H9 (cell line): Measurements from ENCODE around the gene NLRC3. TPM values are rescaled to one million over a fixed set of nuclear protein-coding genes. Genes with fewer than 3 reads are reported as not detected.

Experiments
- DNase-seq: peaks from one replicate; pipeline ENCODE4 v3.0.0-alpha.2; 2017
- H2AFZ ChIP-seq: one replicate; pipeline ENCODE4 v1.6.1; 2013; ENCODE audit warnings: mild to moderate bottlenecking, low read length, control low read depth, moderate library complexity
- H2AK5ac ChIP-seq: 2 replicates; pipeline ENCODE4 v1.6.1; 2013; ENCODE audit warnings: low read length, control low read depth, mixed read lengths; ENCODE audit not compliant: insufficient read length
- H2BK120ac ChIP-seq: one replicate; pipeline ENCODE4 v1.6.1; 2013; ENCODE audit warnings: low read depth, mild to moderate bottlenecking, low read length, control low read depth, inconsistent platforms; ENCODE audit not compliant: poor library complexity, severe bottlenecking
- H2BK12ac ChIP-seq: 2 replicates; pipeline ENCODE4 v1.6.1; 2013; ENCODE audit warnings: low read length, control low read depth, mixed read lengths, low read depth; ENCODE audit not compliant: insufficient read length
- H2BK15ac ChIP-seq: 2 replicates; pipeline ENCODE4 v1.6.1; 2013; ENCODE audit warnings: low read depth, low read length, control low read depth
- H2BK20ac ChIP-seq: one replicate; pipeline ENCODE4 v1.6.1; 2013; ENCODE audit warnings: low read depth, mild to moderate bottlenecking, low read length, control low read depth, inconsistent platforms; ENCODE audit not compliant: poor library complexity, severe bottlenecking
- H2BK5ac ChIP-seq: 2 replicates; pipeline ENCODE4 v1.6.1; 2013; ENCODE audit warnings: low read length, control low read depth, mixed read lengths; ENCODE audit not compliant: insufficient read length
- H3K14ac ChIP-seq: 2 replicates; pipeline ENCODE4 v1.6.1; 2013; ENCODE audit warnings: low read length, control low read depth; ENCODE audit not compliant: insufficient read depth
- H3K18ac ChIP-seq: 2 replicates; pipeline ENCODE4 v1.6.1; 2013; ENCODE audit warnings: low read depth, mild to moderate bottlenecking, mixed read lengths, low read length, control low read depth; ENCODE audit not compliant: insufficient read length
- H3K23ac ChIP-seq: 2 replicates; pipeline ENCODE4 v1.6.1; 2013; ENCODE audit warnings: low read length, control low read depth, mixed read lengths, low read depth; ENCODE audit not compliant: insufficient read length
- H3K23me2 ChIP-seq: 2 replicates; pipeline ENCODE4 v1.6.1; 2013; ENCODE audit warnings: low read depth, mild to moderate bottlenecking, mixed read lengths, low read length, control low read depth; ENCODE audit not compliant: insufficient read length, poor library complexity, severe bottlenecking
- H3K27ac ChIP-seq: 2 replicates; pipeline ENCODE4 v1.5.1; 2013; ENCODE audit warnings: low read length, control low read depth, mixed read lengths, low read depth; ENCODE audit not compliant: insufficient read length
- H3K27me3 ChIP-seq: 2 replicates; pipeline ENCODE4 v1.6.1; 2013; ENCODE audit warnings: low read length, control low read depth, inconsistent platforms; ENCODE audit not compliant: insufficient read depth
- H3K4ac ChIP-seq: 2 replicates; pipeline ENCODE4 v1.6.1; 2013; ENCODE audit warnings: low read depth, mild to moderate bottlenecking, control low read depth, inconsistent platforms, low read length, moderate library complexity
- H3K4me1 ChIP-seq: 2 replicates; pipeline ENCODE4 v1.6.1; 2013; ENCODE audit warnings: low read length, control low read depth, inconsistent platforms; ENCODE audit not compliant: insufficient read depth
- H3K4me2 ChIP-seq: 2 replicates; pipeline ENCODE4 v1.6.1; 2013; ENCODE audit warnings: low read length, control low read depth, mixed read lengths; ENCODE audit not compliant: insufficient read length, insufficient read depth
- H3K56ac ChIP-seq: 2 replicates; pipeline ENCODE4 v1.6.1; 2013; ENCODE audit warnings: low read depth, mild to moderate bottlenecking, mixed read lengths, low read length, control low read depth; ENCODE audit not compliant: insufficient read length
- H3K79me1 ChIP-seq: 2 replicates; pipeline ENCODE4 v1.6.1; 2013; ENCODE audit warnings: low read depth, mild to moderate bottlenecking, moderate library complexity, low read length, control low read depth, inconsistent platforms; ENCODE audit not compliant: insufficient read depth, poor library complexity, severe bottlenecking
- H3K79me2 ChIP-seq: 2 replicates; pipeline ENCODE4 v1.6.1; 2013; ENCODE audit warnings: low read length, control low read depth, inconsistent platforms; ENCODE audit not compliant: insufficient read depth
- H3K9ac ChIP-seq: 2 replicates; pipeline ENCODE4 v1.6.1; 2013; ENCODE audit warnings: low read length, control low read depth, mixed read lengths; ENCODE audit not compliant: insufficient read length; ENCODE audit errors: extremely low read depth
- H3K9me3 ChIP-seq: one replicate; pipeline ENCODE4 v1.6.1; 2013; ENCODE audit warnings: low read depth, low read length, inconsistent platforms; ENCODE audit not compliant: control insufficient read depth
- H3T11ph ChIP-seq: one replicate; pipeline ENCODE4 v1.6.1; 2013; ENCODE audit warnings: mild to moderate bottlenecking, low read length, control low read depth, inconsistent platforms
- H4K20me1 ChIP-seq: one replicate; pipeline ENCODE4 v1.6.1; 2013; ENCODE audit not compliant: control insufficient read depth, insufficient read length, insufficient read depth
- H4K5ac ChIP-seq: 2 replicates; pipeline ENCODE4 v1.6.1; 2013; ENCODE audit warnings: low read depth, mild to moderate bottlenecking, mixed read lengths, low read length, control low read depth; ENCODE audit not compliant: insufficient read length
- H4K8ac ChIP-seq: replicated peaks from 2 replicates; pipeline ENCODE4 v1.6.1; 2013; ENCODE audit warnings: low read length, control low read depth, mixed read lengths, low read depth; ENCODE audit not compliant: insufficient read length
- H4K91ac ChIP-seq: 2 replicates; pipeline ENCODE4 v1.6.1; 2013; ENCODE audit warnings: low read depth, mild to moderate bottlenecking, moderate library complexity, mixed read lengths, low read length, control low read depth; ENCODE audit not compliant: insufficient read length
- H3K27ac Mint-ChIP-seq, 3 experiments: 2 replicates in 2 of 3; 3 replicates in 1 of 3; pipeline ENCODE4 v1.8.0; 2020 to 2021; ENCODE audit warnings: mixed read lengths in 3 of 3, mild to moderate bottlenecking in 1 of 3, moderate library complexity in 1 of 3
- H3K27me3 Mint-ChIP-seq: 2 replicates; pipeline ENCODE4 v1.8.0; 2021; ENCODE audit warnings: low read depth, mild to moderate bottlenecking, moderate library complexity, mixed read lengths
- H3K36me3 Mint-ChIP-seq, 3 experiments: 2 replicates in 2 of 3; 3 replicates in 1 of 3; pipeline ENCODE4 v1.8.0; 2020 to 2021; ENCODE audit warnings: low read depth in 3 of 3, mixed read lengths in 3 of 3; ENCODE audit not compliant: insufficient read depth in 1 of 3
- H3K4me1 Mint-ChIP-seq, 2 experiments: 2 replicates each; pipeline ENCODE4 v1.8.0; 2020; ENCODE audit warnings: mixed read lengths in 2 of 2
- H3K4me3 Mint-ChIP-seq, 2 experiments: 2 replicates in 1 of 2; 3 replicates in 1 of 2; pipeline ENCODE4 v1.8.0; 2020 to 2021; ENCODE audit warnings: mild to moderate bottlenecking in 2 of 2, mixed read lengths in 2 of 2, moderate library complexity in 1 of 2
- H3K9me3 Mint-ChIP-seq, 2 experiments: 2 replicates in 1 of 2; 3 replicates in 1 of 2; pipeline ENCODE4 v1.8.0; 2020; ENCODE audit warnings: mild to moderate bottlenecking in 2 of 2, mixed read lengths in 2 of 2, moderate library complexity in 1 of 2
- CTCF ChIP-seq: fragments of 200-600 bp; sonication (generic); conservative IDR thresholded peaks from 3 replicates; pipeline ENCODE4 v1.8.0; 2021; ENCODE audit warnings: antibody characterized with exemption, mild to moderate bottlenecking
- WGBS: extraction: QIAGEN DNeasy Blood & Tissue Kit; methylation state at CpG from one replicate; pipeline ENCODE4 v1.1.7; 2013; ENCODE audit warnings: missing lambda C conversion rate, low lambda C conversion rate, mixed read lengths; ENCODE audit not compliant: insufficient read length; ENCODE audit errors: extremely low coverage; 5-methylcytosine and 5-hydroxymethylcytosine counted together
- total RNA-seq: library from RNA; stranded (reverse); gene quantifications from 2 replicates; pipeline ENCODE4 v1.2.1, GENCODE V29; 2021

The NLRC3 gene
- total RNA-seq, 1 experiment from 2014 or later = 0.44 TPM

- no peak for TF ChIP-seq CTCF
- Histone ChIP-seq H3K9me3 (no peaks in the 10 kb centered on the region), H3K23ac (no peak overlapping the region), H4K91ac (no peak overlapping the region), H2BK5ac (no peak overlapping the region), H3K4ac (no peak overlapping the region), H2AK5ac (no peak overlapping the region), H4K5ac (no peak overlapping the region), H3K27me3 (no peaks in the 10 kb centered on the region), H2BK12ac (no peak overlapping the region), H4K8ac (no peak overlapping the region), H3K56ac (no peak overlapping the region), H3K27ac (no peak overlapping the region), H2AFZ (no peak overlapping the region), H2BK20ac (no peak overlapping the region), H3K79me1 (no peaks in the 10 kb centered on the region), H2BK120ac (no peak overlapping the region), H3K4me2 (no peak overlapping the region), H2BK15ac (no peak overlapping the region), H3K9ac (no peak overlapping the region), H3T11ph (no peak overlapping the region), H4K20me1 (no peaks in the 10 kb centered on the region), H3K23me2 (peaks cover 5% of the 10 kb centered on the region), H3K14ac (no peak overlapping the region), H3K4me1 (peaks cover 4% of the 10 kb centered on the region; the same call in 1 of the 2 replicates), H3K18ac (no peak overlapping the region), H3K79me2 (no peaks in the 10 kb centered on the region)
- 100% methylated on average over 3 of the region's 6 CpGs for WGBS
- Mint-ChIP-seq H3K9me3 (peaks cover 5 to 6% of the 10 kb centered on the region in 2 experiments; a peak in 3 of 5 replicates), H3K4me3 (no peak overlapping the region), H3K27me3 (peaks cover 50% of the 10 kb centered on the region), H3K4me1 (peaks cover 30 to 38% of the 10 kb centered on the region in 2 experiments), H3K36me3 (peaks cover 0 to 20% (median 9%) of the 10 kb centered on the region in 3 experiments; a peak in 5 of 7 replicates), H3K27ac (no peak overlapping the region)
- DNase-seq = no peak
Measured at GRCh38 chr16:3550851-3551847, 26.1 kb downstream of the NLRC3 start.
